Measurements from ENCODE around the gene TRAPPC2L.

The TRAPPC2L gene

DNA sequence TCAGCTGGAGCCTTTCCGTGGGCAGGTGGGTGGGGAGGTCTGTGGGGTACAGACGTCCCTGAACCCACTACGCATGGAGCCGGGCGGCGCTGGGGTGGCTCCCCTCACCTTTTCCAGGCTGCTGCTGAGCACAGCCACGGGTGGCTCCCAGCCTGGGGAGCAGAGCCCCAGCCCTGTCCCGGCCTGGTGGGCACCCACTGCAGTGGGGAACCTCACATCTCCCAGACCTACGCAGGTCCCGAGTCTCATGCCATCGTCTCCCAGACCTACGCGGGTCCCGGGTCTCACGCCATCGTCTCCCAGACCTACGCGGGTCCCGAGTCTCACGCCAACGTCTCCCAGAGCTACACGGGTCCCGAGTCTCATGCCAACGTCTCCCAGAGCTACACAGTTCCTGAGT lies 28.2 kb upstream of the TRAPPC2L start:
- no peak for TF ChIP-seq GABPA (IDR thresholded peaks at IDR 0.05; ENCODE audit: low read depth)
- TF ChIP-seq CTCF (IDR thresholded peaks at IDR 0.05; ENCODE audit: insufficient read depth, low read length) = no peak
- TF ChIP-seq, protein P1, sequence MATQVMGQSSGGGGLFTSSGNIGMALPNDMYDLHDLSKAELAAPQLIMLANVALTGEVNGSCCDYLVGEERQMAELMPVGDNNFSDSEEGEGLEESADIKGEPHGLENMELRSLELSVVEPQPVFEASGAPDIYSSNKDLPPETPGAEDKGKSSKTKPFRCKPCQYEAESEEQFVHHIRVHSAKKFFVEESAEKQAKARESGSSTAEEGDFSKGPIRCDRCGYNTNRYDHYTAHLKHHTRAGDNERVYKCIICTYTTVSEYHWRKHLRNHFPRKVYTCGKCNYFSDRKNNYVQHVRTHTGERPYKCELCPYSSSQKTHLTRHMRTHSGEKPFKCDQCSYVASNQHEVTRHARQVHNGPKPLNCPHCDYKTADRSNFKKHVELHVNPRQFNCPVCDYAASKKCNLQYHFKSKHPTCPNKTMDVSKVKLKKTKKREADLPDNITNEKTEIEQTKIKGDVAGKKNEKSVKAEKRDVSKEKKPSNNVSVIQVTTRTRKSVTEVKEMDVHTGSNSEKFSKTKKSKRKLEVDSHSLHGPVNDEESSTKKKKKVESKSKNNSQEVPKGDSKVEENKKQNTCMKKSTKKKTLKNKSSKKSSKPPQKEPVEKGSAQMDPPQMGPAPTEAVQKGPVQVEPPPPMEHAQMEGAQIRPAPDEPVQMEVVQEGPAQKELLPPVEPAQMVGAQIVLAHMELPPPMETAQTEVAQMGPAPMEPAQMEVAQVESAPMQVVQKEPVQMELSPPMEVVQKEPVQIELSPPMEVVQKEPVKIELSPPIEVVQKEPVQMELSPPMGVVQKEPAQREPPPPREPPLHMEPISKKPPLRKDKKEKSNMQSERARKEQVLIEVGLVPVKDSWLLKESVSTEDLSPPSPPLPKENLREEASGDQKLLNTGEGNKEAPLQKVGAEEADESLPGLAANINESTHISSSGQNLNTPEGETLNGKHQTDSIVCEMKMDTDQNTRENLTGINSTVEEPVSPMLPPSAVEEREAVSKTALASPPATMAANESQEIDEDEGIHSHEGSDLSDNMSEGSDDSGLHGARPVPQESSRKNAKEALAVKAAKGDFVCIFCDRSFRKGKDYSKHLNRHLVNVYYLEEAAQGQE (IDR thresholded peaks at IDR 0.05; ENCODE audit: insufficient replicate concordance, low read depth) = no peak
- TF ChIP-seq POLR2AphosphoS5 (IDR thresholded peaks at IDR 0.05; ENCODE audit: low read depth) = no peak
- no peak for TF ChIP-seq SPI1 (IDR thresholded peaks at IDR 0.05; ENCODE audit: borderline replicate concordance, low read depth)

DNA sequence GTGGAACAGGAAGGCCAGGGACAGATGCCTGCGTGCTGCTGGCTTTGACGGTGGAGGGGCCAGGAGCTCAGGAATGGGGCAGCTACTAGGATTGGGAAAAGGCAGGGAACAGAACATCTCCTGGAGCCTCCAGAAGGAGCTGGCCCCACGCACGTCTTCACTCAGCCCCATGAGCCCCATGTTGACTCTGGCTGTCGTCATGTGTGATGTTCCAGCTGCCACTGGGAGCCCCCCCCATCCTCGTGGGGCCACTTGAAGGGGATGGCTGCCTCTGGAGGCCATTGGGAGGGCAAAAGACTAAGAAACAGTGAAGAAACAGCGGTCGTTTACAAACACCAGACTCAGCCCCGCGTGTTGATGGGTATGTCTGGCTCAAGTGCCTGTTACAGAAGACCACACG lies 26.7 kb upstream of the TRAPPC2L start:
- no peak for DNase-seq (ENCODE audit: low read depth in 1 of 2, low spot score in 1 of 2)

More for the DNA sequence above, 28.2 kb upstream of the TRAPPC2L start:
- Histone ChIP-seq H3K27ac (replicated peaks) (no peak overlapping the region), H3K27me3 (ENCODE audit: insufficient read depth, poor library complexity, severe bottlenecking) (no peaks in the 10 kb centered on the region), H3K4me3 (replicated peaks; ENCODE audit: insufficient read depth, low read length) (no peak overlapping the region)
- DNase-seq (ENCODE audit: low read depth in 1 of 2, low spot score in 1 of 2) = no peak

DNA sequence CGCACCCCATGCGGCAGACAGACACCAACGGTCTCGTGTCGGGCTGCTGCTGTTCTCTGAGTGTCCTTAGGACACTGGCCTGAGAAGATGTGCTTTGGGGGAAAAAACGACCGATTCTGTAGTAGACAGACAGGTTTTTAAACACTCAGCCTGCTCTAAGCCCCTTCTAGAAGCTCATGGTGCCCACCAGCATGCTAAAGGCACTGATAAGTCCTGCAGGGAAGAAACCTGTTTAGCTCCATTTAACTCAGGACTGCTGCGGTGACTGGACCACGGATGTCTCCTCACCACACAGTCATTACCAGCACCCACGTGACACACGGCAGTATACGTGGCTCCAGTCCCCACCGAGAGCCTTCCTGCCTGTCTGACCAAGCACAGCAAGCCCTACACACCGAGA lies 26.1 kb upstream of the TRAPPC2L start:
- Histone ChIP-seq H3K27ac (replicated peaks) (no peak overlapping the region), H3K4me3 (replicated peaks; ENCODE audit: insufficient read depth, low read length) (no peak overlapping the region), H3K27me3 (ENCODE audit: insufficient read depth, poor library complexity, severe bottlenecking) (no peaks in the 10 kb centered on the region)
- no peak for TF ChIP-seq GABPA (IDR thresholded peaks at IDR 0.05; ENCODE audit: low read depth)
- no peak for TF ChIP-seq SPI1 (IDR thresholded peaks at IDR 0.05; ENCODE audit: borderline replicate concordance, low read depth)
- TF ChIP-seq POLR2AphosphoS5 (IDR thresholded peaks at IDR 0.05; ENCODE audit: low read depth) = no peak
- TF ChIP-seq CTCF (IDR thresholded peaks at IDR 0.05; ENCODE audit: insufficient read depth, low read length) = no peak
- no peak for DNase-seq (ENCODE audit: low read depth in 1 of 2, low spot score in 1 of 2)

More for the DNA sequence above, 26.7 kb upstream of the TRAPPC2L start:
- H3K4me3 ChIP-seq (replicated peaks; ENCODE audit: insufficient read depth, low read length) = no peak overlapping the region
- no peaks in the 10 kb centered on the region for H3K27me3 ChIP-seq (ENCODE audit: insufficient read depth, poor library complexity, severe bottlenecking)
- TF ChIP-seq, protein P1 (IDR thresholded peaks at IDR 0.05; ENCODE audit: insufficient replicate concordance, low read depth) = no peak
- no peak for TF ChIP-seq POLR2AphosphoS5 (IDR thresholded peaks at IDR 0.05; ENCODE audit: low read depth)
- no peak for TF ChIP-seq CTCF (IDR thresholded peaks at IDR 0.05; ENCODE audit: insufficient read depth, low read length)
- no peak for TF ChIP-seq SPI1 (IDR thresholded peaks at IDR 0.05; ENCODE audit: borderline replicate concordance, low read depth)
- no peak for TF ChIP-seq GABPA (IDR thresholded peaks at IDR 0.05; ENCODE audit: low read depth)
- H3K27ac ChIP-seq (replicated peaks) = no peak overlapping the region

DNA sequence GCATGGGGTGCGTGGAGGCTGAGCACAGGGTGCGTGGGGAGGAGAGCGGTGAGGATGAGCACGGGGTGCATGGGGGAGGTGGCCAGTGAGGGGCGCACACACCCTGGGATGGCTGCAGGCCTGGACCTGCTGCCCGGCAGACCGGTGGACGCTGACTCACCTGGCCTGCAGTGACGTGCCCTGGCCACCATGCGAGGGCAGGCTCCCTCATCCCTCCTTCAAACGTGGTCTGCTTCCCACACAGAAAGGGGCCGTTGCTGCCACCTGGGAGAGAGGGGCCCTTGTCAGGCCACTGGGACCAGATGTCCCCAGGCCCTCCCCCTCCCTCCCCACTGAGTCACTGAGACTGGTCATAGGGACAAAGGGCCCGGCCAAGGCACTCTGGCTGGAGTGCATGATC lies 25.1 kb upstream of the TRAPPC2L start:
- H3K27ac ChIP-seq (replicated peaks) = no peak overlapping the region
- H3K4me3 ChIP-seq (replicated peaks; ENCODE audit: insufficient read depth, low read length) = no peak overlapping the region
- no peaks in the 10 kb centered on the region for H3K27me3 ChIP-seq (ENCODE audit: insufficient read depth, poor library complexity, severe bottlenecking)
- DNase-seq (ENCODE audit: low read depth in 1 of 2, low spot score in 1 of 2) = no peak
- TF ChIP-seq, protein P1 (IDR thresholded peaks at IDR 0.05; ENCODE audit: insufficient replicate concordance, low read depth) = no peak
- no peak for TF ChIP-seq CTCF (IDR thresholded peaks at IDR 0.05; ENCODE audit: insufficient read depth, low read length)
- TF ChIP-seq POLR2AphosphoS5 (IDR thresholded peaks at IDR 0.05; ENCODE audit: low read depth) = no peak
- no peak for TF ChIP-seq GABPA (IDR thresholded peaks at IDR 0.05; ENCODE audit: low read depth)
- no peak for TF ChIP-seq SPI1 (IDR thresholded peaks at IDR 0.05; ENCODE audit: borderline replicate concordance, low read depth)

All from HL-60 (cell line).